HG03575 (cell line): Measurements from ENCODE around the gene LINS1.
"Not testable (repeated sequence)": the region's sequence is repeated elsewhere in the genome, so short reads cannot be mapped to it uniquely, and the experiment has no call there.

Source experiments
- ATAC-seq: cut with Tn5 transposase; IDR thresholded peaks from one replicate; pipeline ENCODE4 v1.9.1; 2021; ENCODE audit not compliant: unreplicated experiment, insufficient number of reproducible peaks, low FRiP score; ENCODE audit errors: extremely low read depth

LINS1 gene

DNA sequence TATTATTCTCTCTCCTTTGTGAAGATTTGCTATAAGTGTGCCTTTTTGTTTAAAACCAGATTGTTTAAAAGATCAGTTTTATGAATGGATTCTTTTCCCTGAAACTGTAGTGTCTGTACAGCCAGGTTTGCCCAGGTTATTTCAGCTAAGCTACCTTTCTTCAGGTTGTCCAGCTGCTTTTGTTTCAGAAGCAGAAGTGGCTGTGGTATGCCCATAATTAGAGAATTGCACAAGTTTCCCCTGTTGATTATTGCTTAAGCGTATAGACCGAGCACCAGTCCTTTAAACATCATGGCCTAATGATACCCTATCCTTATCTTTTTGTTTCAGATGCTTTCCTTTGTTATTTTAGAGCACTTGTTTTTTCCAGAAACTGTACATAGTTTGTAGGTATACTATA, 10.6 kb upstream of the LINS1 start:
- no peak for ATAC-seq

DNA sequence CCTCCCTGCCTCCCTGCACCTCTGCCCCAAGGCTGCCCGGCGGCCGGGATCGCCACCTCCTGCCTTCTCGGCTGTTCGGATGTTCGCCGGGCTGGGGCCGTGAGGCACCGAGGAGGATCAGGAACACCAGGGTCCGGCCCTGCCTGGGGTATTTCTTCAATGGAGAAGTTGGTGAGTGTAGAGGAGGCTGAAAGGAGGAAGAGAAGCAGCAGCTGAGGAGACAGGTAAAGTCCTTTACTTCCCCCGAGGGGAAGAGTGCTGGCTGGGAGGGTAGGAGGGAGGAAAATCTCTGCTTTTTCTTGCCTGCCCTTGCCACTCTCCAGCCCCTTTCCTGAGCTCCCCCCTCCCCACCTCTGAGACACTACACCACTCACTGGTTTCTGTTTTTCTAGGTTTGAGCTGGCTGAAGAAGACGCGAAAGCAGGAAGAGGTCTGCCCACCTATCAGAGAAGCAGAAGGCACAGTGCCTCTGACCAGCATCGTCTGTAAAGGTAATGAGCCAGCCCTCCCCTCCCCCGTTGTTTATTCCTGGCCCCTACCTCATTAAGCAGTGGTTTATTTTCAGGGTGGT, 924 bp upstream of the LINS1 start:
- peak; percentile 26 for ATAC-seq

DNA sequence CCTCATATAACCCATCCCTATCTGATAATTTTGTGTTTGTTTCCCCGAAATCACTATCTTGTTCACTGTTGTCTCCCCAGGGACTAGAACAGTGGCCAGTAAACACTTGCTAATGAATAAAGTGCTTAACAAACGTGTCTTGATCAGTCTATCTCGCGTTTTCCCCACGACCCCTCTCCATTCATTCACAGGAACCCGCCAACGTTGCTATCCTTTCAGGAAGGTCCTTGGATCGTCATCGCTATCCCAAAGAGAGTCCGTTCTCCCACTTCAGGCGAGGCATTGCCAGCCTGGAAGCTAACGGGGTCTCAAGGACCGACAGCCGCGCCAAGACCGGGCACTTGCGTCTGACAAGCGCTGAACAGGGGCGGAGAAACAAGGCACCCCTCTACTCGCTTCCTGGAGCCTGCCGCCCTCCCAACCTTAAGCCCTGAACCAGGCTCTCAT, 344 bp downstream of the LINS1 start:
- no peak for ATAC-seq

DNA sequence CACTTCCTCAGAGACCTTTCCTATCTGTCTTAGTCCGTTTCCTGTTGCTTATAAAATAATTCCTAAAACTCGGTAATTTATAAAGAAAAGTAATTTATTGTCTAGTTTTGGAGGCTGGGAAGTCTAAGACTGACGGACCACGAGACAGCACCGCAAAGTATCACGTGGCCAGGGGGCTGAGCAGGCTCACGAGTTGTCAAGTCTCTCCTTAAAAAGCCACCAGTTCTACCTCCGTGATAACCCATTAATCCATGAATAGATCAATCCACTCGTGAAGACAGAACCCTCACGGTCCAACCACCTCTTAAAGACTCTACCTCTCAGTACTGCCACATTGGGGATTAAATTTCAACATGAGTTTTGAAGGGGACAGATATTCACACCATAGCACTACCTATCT, 821 bp downstream of the LINS1 start:
- ATAC-seq: no peak

DNA sequence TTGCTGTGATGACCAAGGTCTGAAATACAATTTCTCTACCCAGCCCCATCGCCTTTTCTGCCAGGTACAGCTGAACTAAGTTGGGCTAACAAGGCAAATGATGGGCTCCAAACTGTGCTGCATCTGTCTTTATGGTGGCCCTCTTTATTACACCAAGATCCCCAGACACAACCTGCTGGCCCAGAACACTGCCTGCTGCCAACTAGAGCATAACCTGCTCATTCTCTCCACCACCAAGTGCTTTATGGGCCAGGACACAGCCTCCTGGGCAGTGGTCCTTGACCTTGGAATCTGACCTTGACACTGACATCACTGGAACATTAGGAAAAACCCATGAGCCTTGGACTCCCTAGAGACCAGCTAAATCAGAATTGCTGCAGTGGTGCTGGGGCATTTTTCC, 3.3 kb downstream of the LINS1 start:
- ATAC-seq: no peak

DNA sequence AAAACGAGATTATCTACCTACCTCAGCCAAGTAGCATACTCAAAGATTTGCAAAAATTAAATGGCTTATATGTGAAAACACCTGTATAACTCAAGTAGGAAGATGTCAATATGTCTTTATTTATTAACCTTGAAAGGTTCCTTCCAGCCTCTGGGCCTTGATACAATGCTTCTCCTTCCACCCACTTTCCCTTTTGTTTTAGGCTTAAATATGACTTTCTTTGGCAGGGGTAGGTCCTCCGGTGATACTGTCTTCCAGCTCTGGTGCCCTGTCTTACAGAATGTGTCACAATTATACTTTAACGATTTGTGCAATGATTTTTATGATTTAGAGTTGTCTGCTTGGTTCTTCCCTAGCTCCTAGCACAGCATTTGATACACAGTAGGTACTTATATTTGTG, 4.1 kb downstream of the LINS1 start:
- ATAC-seq: no peak

DNA sequence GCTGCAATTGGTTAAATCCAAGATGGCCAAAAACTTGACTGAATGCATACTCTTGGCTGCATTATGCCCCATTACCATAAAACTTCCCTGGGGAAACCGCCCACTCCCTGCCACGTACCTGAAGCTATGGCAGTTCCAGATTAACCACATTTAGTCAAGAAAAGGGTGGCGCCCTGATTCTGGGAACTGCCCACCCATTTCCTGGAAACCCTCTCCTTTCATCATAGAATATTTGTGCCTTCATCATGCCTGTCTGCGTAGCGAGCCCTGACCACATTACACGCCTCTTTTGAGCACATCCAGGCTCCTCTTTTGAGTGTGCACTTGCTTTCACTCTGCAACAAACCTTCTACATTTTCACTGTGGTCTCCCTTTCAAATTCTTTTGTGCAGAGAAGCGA, 5.2 kb downstream of the LINS1 start:
- ATAC-seq: peak; percentile 48

DNA sequence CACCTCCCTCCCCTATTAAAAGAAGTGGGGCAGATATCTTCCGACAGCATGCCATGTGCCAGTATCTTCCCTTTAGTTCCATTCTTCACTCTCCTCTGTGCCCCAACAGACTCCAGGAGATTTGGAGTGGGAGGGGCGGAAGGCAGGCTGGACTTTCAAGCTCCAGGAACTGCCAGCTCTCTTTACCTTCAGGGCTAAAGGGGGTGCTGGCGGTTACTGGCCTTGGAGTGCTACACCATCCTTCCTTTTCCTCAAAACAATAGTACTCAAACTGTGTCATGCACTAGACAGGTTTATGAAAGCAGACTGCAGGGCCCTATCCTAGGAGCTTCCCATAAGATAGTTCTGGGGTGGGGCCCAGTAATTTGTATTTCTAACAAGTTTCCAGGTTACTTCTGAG, 6.0 kb downstream of the LINS1 start:
- ATAC-seq: no peak

DNA sequence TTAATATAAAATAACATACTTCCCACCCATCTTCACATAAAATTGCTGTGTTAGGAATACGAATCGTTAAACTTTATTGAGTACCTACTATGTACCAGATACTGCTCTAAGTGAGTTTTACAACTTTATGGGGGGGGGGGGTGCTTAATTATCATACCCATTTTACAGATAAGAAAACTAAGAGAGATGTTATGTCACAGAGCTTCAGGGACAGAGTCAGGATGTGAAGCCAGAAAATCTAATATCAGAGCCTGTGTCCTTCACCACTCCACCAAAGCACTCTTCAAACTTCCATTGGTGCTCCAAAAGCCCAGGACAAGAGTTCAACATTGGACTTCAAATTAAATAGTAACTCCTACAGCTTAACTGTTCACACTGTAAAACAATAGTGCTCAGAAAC, 8.6 kb downstream of the LINS1 start:
- no peak for ATAC-seq

DNA sequence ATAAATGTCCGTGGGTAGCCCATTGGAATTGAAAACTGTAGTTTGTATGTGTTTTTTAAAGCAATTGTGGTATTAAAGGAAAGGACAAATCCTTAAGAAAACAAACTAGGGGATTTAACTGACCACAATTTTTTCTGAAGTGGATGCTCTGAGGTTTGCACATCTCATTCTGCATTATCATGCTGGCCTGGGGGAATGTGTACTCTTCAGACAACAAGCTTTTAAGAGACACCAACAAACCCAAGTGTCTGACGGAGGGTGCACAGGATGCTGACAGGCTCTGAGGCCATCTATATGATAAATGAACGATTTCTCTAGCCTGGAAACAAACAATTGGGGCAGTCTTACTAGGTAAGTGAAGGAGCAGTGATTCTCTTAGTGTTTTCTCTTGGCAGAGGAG, 9.1 kb downstream of the LINS1 start:
- ATAC-seq: no peak

DNA sequence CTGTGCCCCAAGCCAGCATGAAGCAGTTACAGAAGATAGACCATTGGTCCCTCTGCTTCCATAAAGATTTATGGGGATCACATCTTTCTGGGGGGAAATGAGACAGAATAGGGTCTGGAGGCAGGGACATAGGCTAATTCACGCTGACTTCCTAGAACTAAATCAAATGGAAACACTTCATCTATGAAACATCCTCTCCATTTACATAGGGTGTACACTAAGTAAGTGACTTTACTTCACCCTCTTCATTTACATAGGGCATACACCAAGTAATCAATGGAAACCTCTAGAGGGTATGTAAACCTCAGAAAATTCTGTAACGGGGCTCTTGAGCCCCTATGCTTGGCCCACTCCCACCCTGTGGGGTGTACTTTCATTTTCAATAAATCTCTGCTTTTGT, 10.1 kb downstream of the LINS1 start:
- no peak for ATAC-seq

DNA sequence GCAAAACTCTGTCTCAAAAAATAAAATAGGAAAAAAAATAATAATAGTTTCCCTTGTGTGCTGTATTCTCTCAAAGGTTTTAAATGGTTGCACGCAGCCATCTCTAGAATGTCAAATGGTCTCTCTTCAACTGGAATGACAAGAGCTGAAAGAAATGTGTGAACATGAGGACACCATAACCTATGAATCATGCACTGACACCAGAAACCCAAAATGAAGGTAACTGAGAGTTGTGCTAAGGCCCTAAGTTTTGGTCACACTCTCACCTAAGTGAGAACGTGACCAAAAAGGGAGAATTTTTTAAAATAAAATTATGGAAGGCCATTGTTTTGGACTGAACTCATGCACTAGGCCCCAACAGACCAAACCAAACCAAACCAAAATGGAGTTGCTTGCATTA, 10.8 kb downstream of the LINS1 start:
- not testable (repeated sequence) for ATAC-seq

DNA sequence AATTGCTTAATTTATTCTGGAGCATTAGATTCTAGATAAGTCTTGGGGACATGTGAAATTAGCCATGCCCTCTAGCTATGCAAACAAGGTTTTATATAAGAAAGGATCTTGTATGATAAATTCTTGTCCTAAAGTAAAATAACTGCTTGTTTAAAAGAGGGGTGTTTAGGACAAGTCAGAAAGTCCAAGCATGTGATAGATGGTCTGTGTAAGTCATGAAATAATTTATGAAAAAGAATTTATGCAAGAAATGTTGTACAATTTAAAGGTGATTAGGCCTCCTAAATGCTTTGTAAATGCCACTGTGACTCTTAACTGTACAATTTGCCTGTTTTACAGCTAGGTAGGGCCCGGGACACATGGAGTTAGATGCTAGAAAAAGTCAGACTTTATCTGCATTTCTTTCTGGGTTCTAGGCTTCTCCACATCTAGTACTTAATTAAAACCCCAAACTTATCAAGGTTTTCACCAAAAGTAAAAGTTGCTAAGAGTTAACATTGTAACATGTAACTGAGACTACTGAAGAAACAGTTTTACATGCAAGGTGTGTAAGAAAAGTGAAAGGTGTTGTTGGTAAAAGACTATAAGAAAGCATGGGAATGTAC, 13.2 kb downstream of the LINS1 start:
- no peak for ATAC-seq

DNA sequence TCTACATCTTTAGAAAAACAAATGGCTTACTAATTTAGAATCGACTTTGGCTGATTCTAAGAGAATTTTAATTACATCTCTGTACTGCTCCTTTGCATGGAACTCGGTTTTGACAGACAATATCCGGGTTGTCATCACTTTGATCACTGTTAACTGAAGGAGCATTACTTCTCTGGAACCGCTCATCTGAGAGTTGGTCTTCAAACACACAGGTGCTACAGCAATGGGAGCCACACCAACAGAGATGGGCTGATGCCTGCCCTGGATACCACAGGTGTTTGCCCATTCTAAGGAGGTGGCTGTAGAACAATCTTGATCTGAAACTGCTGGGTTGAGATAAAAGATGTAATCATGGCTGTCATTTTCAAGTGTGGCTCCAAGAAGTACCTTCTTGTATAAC, 21.6 kb downstream of the LINS1 start:
- no peak for ATAC-seq

DNA sequence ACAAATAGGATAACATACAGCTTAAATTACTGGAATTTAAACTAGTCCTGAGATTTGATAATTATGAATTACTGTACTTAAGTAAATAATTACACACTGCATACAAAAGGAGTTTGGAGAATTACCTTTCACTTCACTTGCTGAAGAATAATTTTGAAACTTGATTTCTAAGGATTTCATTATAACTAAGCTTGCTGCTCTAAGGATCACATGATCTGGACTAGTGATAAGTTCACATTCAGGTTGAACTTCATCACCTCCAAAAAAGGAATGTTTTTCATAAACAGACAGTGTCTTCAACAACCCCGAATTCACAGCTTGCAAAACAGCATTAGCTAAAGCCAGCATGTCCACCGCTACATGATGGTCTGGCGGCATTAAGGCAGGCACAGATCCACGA, 28.5 kb downstream of the LINS1 start:
- ATAC-seq: no peak

DNA sequence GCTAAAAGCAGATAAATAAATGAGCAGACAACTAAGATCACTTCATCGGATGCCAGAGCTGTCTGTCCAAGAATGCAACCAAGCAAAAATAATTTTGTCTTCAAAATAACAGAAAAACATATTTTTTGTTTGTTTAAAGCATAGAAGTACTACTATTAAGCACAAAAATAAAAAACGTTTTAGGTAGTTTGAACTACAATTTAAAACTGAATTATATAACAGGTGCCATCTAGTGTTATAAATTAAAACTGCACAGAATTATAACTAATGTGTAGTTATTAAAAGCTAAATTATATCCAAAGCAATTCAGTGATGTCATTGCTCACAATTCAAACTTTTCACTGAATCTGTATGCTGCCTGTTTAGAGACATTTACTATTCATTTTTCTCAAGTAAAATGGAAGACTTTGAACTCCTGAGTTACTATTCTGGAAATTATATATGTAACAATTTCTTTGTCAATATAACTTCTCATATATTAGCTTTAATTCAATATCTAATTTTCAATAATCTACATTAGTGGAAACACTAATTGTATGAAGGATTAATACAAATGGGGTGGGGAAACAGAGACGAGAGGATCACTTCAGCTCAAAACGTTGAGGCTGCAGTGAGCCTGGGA, 29.5 kb downstream of the LINS1 start:
- ATAC-seq: no peak

DNA sequence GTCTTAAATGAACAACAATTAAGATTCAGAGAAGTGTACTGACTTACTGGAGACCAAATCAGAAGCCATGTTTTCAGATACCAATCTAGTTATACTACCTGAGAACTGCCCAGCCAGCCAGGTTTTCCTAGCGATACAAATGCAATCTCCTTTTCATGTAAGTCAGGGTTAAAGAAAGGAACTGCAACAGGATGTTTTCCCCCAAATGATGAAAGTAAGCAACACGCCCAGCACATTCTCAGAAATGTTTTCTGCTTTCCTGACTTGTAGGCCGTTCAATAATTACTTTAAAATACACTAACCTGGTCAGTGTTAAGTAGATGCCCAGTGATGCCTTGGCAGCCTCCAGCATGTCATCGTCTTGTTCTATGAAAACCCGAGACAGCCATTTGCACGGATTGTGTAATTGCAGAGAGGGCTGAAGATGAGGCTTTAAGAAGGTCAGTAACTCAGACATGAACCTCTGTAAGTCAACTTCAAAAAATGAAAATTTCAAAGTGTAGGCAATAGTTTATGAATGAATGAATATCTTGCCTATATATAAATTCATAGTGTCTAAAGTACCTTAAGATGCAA, 30.3 kb downstream of the LINS1 start:
- ATAC-seq: no peak

DNA sequence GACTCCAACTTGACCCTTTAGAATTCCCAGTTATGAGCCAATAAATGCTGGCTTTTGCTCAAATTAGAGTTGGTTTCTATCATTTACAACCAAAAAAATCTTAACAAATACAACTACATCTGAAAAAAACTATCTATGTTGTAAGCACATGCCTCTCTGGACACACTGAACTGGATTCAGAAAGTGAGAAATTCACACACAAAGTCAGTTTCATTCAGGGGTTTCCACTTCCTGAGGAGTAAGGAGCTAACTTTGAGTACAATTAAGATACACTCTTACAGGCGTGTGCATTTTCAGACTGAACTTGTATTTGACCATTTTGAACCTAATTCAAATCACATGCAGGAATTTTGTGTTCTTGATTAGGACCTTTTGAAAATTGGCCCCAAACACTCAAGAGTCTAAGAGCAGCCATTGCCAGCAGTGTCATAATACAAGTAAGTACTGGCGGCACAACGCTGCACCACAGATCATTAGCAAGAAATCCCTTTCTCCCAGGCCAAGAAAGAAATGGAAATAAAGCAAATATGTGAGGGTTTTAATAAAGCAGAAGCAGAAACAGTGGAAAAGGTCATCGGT, 31.2 kb downstream of the LINS1 start:
- no peak for ATAC-seq

DNA sequence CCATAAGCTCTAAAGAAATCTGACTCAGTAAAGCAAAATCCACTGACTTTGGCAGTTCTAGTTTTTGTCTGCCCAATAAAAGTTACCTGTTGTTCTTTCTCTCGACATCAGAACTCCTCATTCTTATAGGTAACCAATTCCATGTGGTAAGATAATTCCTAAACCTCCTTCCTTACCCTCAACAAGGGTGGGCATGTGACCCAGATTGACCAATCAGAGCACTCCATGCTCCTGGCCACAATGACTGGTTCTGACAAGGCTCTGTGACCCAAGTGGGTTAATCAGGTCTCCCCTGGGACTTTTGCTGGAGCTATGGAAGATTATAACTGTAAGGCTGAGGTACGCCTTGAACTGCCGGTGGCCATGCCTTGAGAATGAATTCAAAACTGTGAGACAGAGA, 31.7 kb downstream of the LINS1 start:
- no peak for ATAC-seq

DNA sequence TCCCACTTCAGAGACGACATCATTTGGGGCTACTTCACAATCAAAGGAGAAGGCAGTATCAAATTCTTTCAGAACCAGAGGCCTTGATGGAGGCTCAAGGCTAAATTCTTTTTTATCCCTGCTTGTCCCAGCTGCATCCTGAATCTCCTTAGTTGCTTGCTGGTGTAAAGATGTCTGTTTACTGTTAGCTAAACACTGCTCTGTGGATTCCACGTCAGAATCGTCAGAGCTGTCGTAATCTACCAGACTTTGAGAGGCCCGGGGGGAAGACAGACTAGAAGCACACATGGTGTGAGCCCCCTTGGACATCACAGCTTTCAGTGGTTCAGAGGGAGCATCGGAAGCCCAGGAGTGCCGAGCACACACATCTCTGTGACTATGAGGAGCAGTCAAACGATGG, 32.6 kb downstream of the LINS1 start:
- ATAC-seq: no peak
